Kidney (tissue), 14 donors: ENCODE data around the gene SOX6. TPM values are rescaled to one million over a fixed set of nuclear protein-coding genes. Genes with fewer than 3 reads are reported as not detected.

Source experiments
- DNase-seq, 5 donors: peaks; one replicate each; pipeline ENCODE4 v3.0.0-alpha.2; 2013 to 2020
- FAIRE-seq: peaks from 2 replicates; lab custom pipeline; 2012; peaks lifted over from hg19 to GRCh38; lab: Jason Lieb, UNC
- H3K27ac ChIP-seq, 2 donors: one replicate each; pipeline ENCODE4 v1.7.0; 2013; ENCODE audit warnings: low read depth in 2 of 2, low read length in 2 of 2, inconsistent platforms in 1 of 2
- H3K27me3 ChIP-seq: one replicate; pipeline ENCODE4 v1.7.1; 2013; ENCODE audit warnings: low read length, inconsistent platforms; ENCODE audit not compliant: control insufficient read depth, insufficient read depth
- H3K36me3 ChIP-seq, 3 donors: one replicate each; pipeline versions ENCODE4 v1.7.0 to v1.7.1; 2013; ENCODE audit warnings: low read length in 3 of 3, control low read depth in 1 of 3, inconsistent platforms in 1 of 3; ENCODE audit not compliant: insufficient read depth in 3 of 3, control insufficient read depth in 2 of 3
- H3K4me1 ChIP-seq, 3 donors: one replicate each; pipeline versions ENCODE4 v1.7.0 to v1.7.1; 2013; ENCODE audit warnings: low read length in 3 of 3, inconsistent platforms in 1 of 3, low read depth in 1 of 3; ENCODE audit not compliant: control insufficient read depth in 2 of 3, insufficient read depth in 2 of 3
- H3K4me3 ChIP-seq, 3 donors: one replicate each; pipeline versions ENCODE4 v1.7.0 to v1.8.1; 2013; ENCODE audit warnings: low read length in 3 of 3, control low read depth in 1 of 3, inconsistent platforms in 1 of 3
- H3K9ac ChIP-seq, 3 donors: one replicate each; pipeline versions ENCODE4 v1.7.0 to v1.7.1; 2013; ENCODE audit warnings: low read length in 3 of 3, control low read depth in 1 of 3, inconsistent platforms in 1 of 3
- H3K9me3 ChIP-seq, 3 donors: one replicate each; pipeline versions ENCODE4 v1.7.0 to v1.7.1; 2013; ENCODE audit warnings: low read length in 3 of 3, control low read depth in 1 of 3, inconsistent platforms in 1 of 3; ENCODE audit not compliant: control insufficient read depth in 2 of 3, insufficient read depth in 1 of 3
- CTCF ChIP-seq: IDR thresholded peaks from 3 replicates; pipeline ENCODE4 v1.5.1; 2012; ENCODE audit warnings: mild to moderate bottlenecking, moderate library complexity, borderline replicate concordance; ENCODE audit not compliant: insufficient read depth; ENCODE audit errors: extremely low read depth
- intact Hi-C: fragments of 100-400 bp; cut with DNase I; formaldehyde crosslinking; loops from one replicate; pipeline ENCODE4 v1.11.1; 2022
- polyA plus RNA-seq: library from polyadenylated mRNA; stranded (reverse); fragments of 350-450 nt; fragmentation: Illumina TruSeq; extraction: RNeasy Lipid Tissue Mini Kit (QIAGEN cat#74804); gene quantifications from one replicate; pipeline ENCODE4 v1.2.3, GENCODE V29; 2014; ENCODE audit warnings: low read depth, low replicate concordance; ENCODE audit not compliant: insufficient read depth
- total RNA-seq: library from RNA; stranded (reverse); fragmentation: NEBNext Ultra II Directional; extraction: Animal tissue kit (Norgen Biotek cat#: 25700); gene quantifications from one replicate; pipeline ENCODE4 v1.2.1, GENCODE V29; 2021
- donor health status: control.
- donor health status: control.
- donor health status: control.
- donor health status: control.
- donor health status: control.
- donor health status: DM: yes; HTN: yes; CAD: no.
- donor health status: Normal renal cell carcinoma (clear cell type).

Gene SOX6
- total and polyA plus RNA-seq, 2 donors from 2014 or later, result 5.0 to 47.3 TPM

- TF ChIP-seq CTCF, result no peak
- Histone ChIP-seq H3K4me3 (no peak overlapping the region), H3K9ac (no peak overlapping the region), H3K36me3 (no peaks in the 10 kb centered on the region), H3K27me3 (no peaks in the 10 kb centered on the region), H3K27ac (no peak overlapping the region), H3K4me1 (peaks cover 0 to 8% (median 2%) of the 10 kb centered on the region in 3 donors), H3K9me3 (no peaks in the 10 kb centered on the region)
- FAIRE-seq, result no peak
- intact Hi-C loops, result no loop called here
- DNase-seq, result peak in 1 of 5 donors; percentile 1
These were observed 238.2 kb downstream of the SOX6 start for GRCh38 chr11:16117989-16118756.

GRCh38 chr11:16114978-16115871 is 241.1 kb downstream of the SOX6 start:
- no peak overlapping the region for H3K4me3 ChIP-seq
- H3K36me3 ChIP-seq, result no peaks in the 10 kb centered on the region
- no peak overlapping the region for H3K27ac ChIP-seq
- TF ChIP-seq CTCF, result no peak
- peaks cover 2 to 17% (median 4%) of the 10 kb centered on the region in 3 donors for H3K4me1 ChIP-seq
- H3K9ac ChIP-seq, result no peak overlapping the region
- H3K9me3 ChIP-seq, result no peaks in the 10 kb centered on the region
- intact Hi-C loops, result no loop called here
- H3K27me3 ChIP-seq, result no peaks in the 10 kb centered on the region
- no peak for FAIRE-seq
- DNase-seq, result no peak

DNA sequence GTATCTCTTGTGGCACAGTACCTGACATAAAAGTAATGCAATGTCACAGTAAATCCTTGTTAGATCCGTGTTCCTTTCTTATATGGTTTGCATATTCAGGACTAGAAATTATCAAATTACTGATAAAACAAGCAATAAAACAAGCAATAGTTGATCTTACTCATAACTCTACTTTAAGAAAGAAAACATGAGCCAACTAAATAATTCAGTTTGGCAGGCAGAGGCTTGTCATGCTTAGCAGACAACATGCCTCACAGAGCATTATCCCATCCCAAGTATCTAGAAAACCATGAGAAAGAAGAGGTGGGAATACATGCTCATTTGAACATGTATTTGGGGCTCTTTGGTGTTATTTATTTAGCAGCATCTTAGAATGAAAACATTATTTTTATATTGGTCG is 241.9 kb downstream of the SOX6 start:
- no peaks in the 10 kb centered on the region for H3K9me3 ChIP-seq
- H3K36me3 ChIP-seq, result no peaks in the 10 kb centered on the region
- no peak for FAIRE-seq
- no peak for DNase-seq
- H3K27ac ChIP-seq, result no peak overlapping the region
- no peak overlapping the region for H3K9ac ChIP-seq
- H3K27me3 ChIP-seq, result no peaks in the 10 kb centered on the region
- TF ChIP-seq CTCF, result no peak
- H3K4me1 ChIP-seq, result peaks cover 2 to 17% (median 4%) of the 10 kb centered on the region in 3 donors
- intact Hi-C loops, result no loop called here
- no peak overlapping the region for H3K4me3 ChIP-seq
